Endothelial cell of umbilical vein (primary cell): Measurements from ENCODE around the gene LRRC56. TPM values are rescaled to one million over a fixed set of nuclear protein-coding genes. Genes with fewer than 3 reads are reported as not detected.

Experiments used
- BruUV-seq: library from RNA; stranded (reverse); fragments of 400-500 nt; replicated peaks from 2 replicates; lab custom pipeline; 2021; lab: Mats Ljungman, UMichigan
- CTCF ChIA-PET: fragments of 300-600, 350-600 bp; sonication (Branson Sonifier 250); formaldehyde crosslinking; loops from one replicate; lab custom pipeline; 2021; ENCODE audit warnings: antibody characterized with exemption, inconsistent platforms; lab: Charles Lee
- POLR2A ChIA-PET: fragments of 300-600, 350-600 bp; sonication (Branson Sonifier 250); formaldehyde crosslinking; loops from one replicate; lab custom pipeline; 2021; ENCODE audit warnings: antibody characterized with exemption, inconsistent platforms; lab: Charles Lee
- DNase-seq: peaks from one replicate; pipeline ENCODE4 v3.0.0-alpha.2; 2011; ENCODE audit warnings: low read depth, low spot score
- FAIRE-seq: peaks from 2 replicates; lab custom pipeline; 2011; peaks lifted over from hg19 to GRCh38; lab: Jason Lieb, UNC
- H2AFZ ChIP-seq: 2 replicates; pipeline ENCODE4 v1.6.0; 2012; ENCODE audit warnings: low read depth, low read length, control low read depth, inconsistent platforms
- H3K27ac ChIP-seq: 2 replicates; pipeline ENCODE4 v1.5.1; 2011; ENCODE audit warnings: low read depth, mild to moderate bottlenecking, control low read depth, low read length, moderate library complexity; ENCODE audit not compliant: insufficient read depth
- H3K27me3 ChIP-seq, 2 experiments: 2 replicates each; pipeline versions ENCODE4 v1.6.0 to v1.6.1; 2011; ENCODE audit warnings: low read length in 2 of 2, mixed read lengths in 1 of 2; ENCODE audit not compliant: control insufficient read depth in 2 of 2, insufficient read depth in 2 of 2
- H3K36me3 ChIP-seq, 2 experiments: 2 replicates in 1 of 2; 3 replicates in 1 of 2; pipeline ENCODE4 v1.5.1; 2011; ENCODE audit warnings: low read length in 2 of 2, mild to moderate bottlenecking in 1 of 2, moderate library complexity in 1 of 2; ENCODE audit not compliant: control insufficient read depth in 2 of 2, insufficient read depth in 2 of 2; ENCODE audit errors: extremely low read depth in 1 of 2
- H3K4me1 ChIP-seq: 3 replicates; pipeline ENCODE4 v1.5.1; 2011; ENCODE audit warnings: mild to moderate bottlenecking, low read length; ENCODE audit not compliant: control insufficient read depth, insufficient read depth; ENCODE audit errors: extremely low read depth
- H3K4me2 ChIP-seq: 2 replicates; pipeline ENCODE4 v1.6.1; 2011; ENCODE audit warnings: low read length, control low read depth, mixed read lengths; ENCODE audit not compliant: insufficient read depth
- H3K4me3 ChIP-seq, 3 experiments: fragments of 200-600 bp in 1 of 3; sonication (generic), shearing (Covaris generic) in 1 of 3; replicated peaks in 1 of 3; 2 replicates each; pipeline ENCODE4 v1.5.1; 2011 to 2016; ENCODE audit warnings: control low read depth in 3 of 3, low read length in 3 of 3, mild to moderate bottlenecking in 2 of 3, inconsistent platforms in 1 of 3, low read depth in 1 of 3, moderate library complexity in 1 of 3; ENCODE audit not compliant: insufficient read depth in 1 of 3
- H3K79me2 ChIP-seq: 2 replicates; pipeline ENCODE4 v1.6.0; 2012; ENCODE audit warnings: low read length, inconsistent platforms; ENCODE audit not compliant: control insufficient read depth, insufficient read depth
- H3K9ac ChIP-seq: replicated peaks from 2 replicates; pipeline ENCODE3; 2011; ENCODE audit warnings: low read length, control low read depth; ENCODE audit not compliant: insufficient read depth; ENCODE audit errors: extremely low read depth
- H3K9me1 ChIP-seq: replicated peaks from 3 replicates; pipeline ENCODE4 v1.6.0; 2011; ENCODE audit warnings: mild to moderate bottlenecking, low read length; ENCODE audit not compliant: control insufficient read depth, insufficient read depth; ENCODE audit errors: extremely low read depth
- H3K9me3 ChIP-seq: replicated peaks from 2 replicates; pipeline ENCODE4 v1.5.1; 2012; ENCODE audit warnings: low read length, inconsistent platforms; ENCODE audit not compliant: control insufficient read depth, insufficient read depth
- H4K20me1 ChIP-seq: replicated peaks from 2 replicates; pipeline ENCODE3; 2011; ENCODE audit warnings: mild to moderate bottlenecking, low read length; ENCODE audit not compliant: control insufficient read depth, insufficient read depth; ENCODE audit errors: extremely low read depth
- FOS ChIP-seq: IDR thresholded peaks from 2 replicates; pipeline ENCODE4 v1.6.1; 2011; ENCODE audit warnings: mild to moderate bottlenecking, low read length, moderate library complexity, borderline replicate concordance; ENCODE audit not compliant: insufficient read depth
- GATA2 ChIP-seq: IDR thresholded peaks from 2 replicates; pipeline ENCODE4 v1.7.0; 2011; ENCODE audit warnings: low read depth, mild to moderate bottlenecking, moderate library complexity, mixed read lengths, low read length; ENCODE audit not compliant: insufficient read length, insufficient read depth
- JUN ChIP-seq: IDR thresholded peaks from 2 replicates; pipeline ENCODE4 v1.6.1; 2011; ENCODE audit warnings: borderline replicate concordance, low read depth; ENCODE audit not compliant: insufficient read length, insufficient read depth
- MAX ChIP-seq: IDR thresholded peaks from 2 replicates; pipeline ENCODE4 v1.6.1; 2011; ENCODE audit not compliant: insufficient read depth, insufficient read length
- MYC ChIP-seq: IDR thresholded peaks from one replicate; pipeline ENCODE4 v1.6.1; 2011; ENCODE audit warnings: mild to moderate bottlenecking, low read depth, low read length
- POLR2A ChIP-seq: IDR thresholded peaks from 2 replicates; pipeline ENCODE4 v1.6.1; 2012; ENCODE audit warnings: low read depth, mild to moderate bottlenecking, control low read depth, low read length
- POLR2AphosphoS5 ChIP-seq: IDR thresholded peaks from 2 replicates; pipeline ENCODE4 v1.6.1; 2012; ENCODE audit warnings: low read depth, mild to moderate bottlenecking, control low read depth, low read length, moderate library complexity; ENCODE audit not compliant: insufficient read depth
- dilution Hi-C: fragments of 300-500 bp; cut with MboI; formaldehyde crosslinking; loops from one replicate; pipeline ENCODE4 v1.15.0; 2019; ENCODE audit warnings: low sequenced_read_pairs; ENCODE audit not compliant: extremely low pct_ligation_motif_present
- intact Hi-C: fragments of 100-400 bp; cut with micrococcal nuclease; formaldehyde crosslinking; loops from one replicate; pipeline ENCODE4 v1.10.0; 2022
- polyA plus RNA-seq, 4 experiments: library from polyadenylated mRNA; depleted of rRNA in 3 of 4; stranded (reverse) in 3 of 4; unstranded in 1 of 4; fragments of >200 nt; gene quantifications; 2 replicates each; pipeline versions ENCODE4 v1.2.1 to v1.2.3, GENCODE V29; 2011 to 2012; ENCODE audit warnings: missing spikeins in 1 of 4
- total RNA-seq: library from RNA; stranded (reverse); gene quantifications from 2 replicates; pipeline ENCODE4 v1.2.3, GENCODE V29; 2021
- TF ChIP-seq, protein P1 (sequence below), 2 donors: IDR thresholded peaks; 1 replicate in 1 of 2; 2 replicates in 1 of 2; pipeline ENCODE4 v1.5.1; 2011; ENCODE audit warnings: low read length in 2 of 2, mild to moderate bottlenecking in 2 of 2, moderate library complexity in 2 of 2, control low read depth in 1 of 2, inconsistent platforms in 1 of 2, low read depth in 1 of 2; ENCODE audit not compliant: insufficient read depth in 1 of 2; ENCODE audit errors: extremely low read depth in 1 of 2

LRRC56 gene
- total and polyA plus RNA-seq, 2 donors (not counting 3 experiments of a cell fraction or from before 2014, with no cell fraction given), result 0.47 to 0.55 TPM

DNA sequence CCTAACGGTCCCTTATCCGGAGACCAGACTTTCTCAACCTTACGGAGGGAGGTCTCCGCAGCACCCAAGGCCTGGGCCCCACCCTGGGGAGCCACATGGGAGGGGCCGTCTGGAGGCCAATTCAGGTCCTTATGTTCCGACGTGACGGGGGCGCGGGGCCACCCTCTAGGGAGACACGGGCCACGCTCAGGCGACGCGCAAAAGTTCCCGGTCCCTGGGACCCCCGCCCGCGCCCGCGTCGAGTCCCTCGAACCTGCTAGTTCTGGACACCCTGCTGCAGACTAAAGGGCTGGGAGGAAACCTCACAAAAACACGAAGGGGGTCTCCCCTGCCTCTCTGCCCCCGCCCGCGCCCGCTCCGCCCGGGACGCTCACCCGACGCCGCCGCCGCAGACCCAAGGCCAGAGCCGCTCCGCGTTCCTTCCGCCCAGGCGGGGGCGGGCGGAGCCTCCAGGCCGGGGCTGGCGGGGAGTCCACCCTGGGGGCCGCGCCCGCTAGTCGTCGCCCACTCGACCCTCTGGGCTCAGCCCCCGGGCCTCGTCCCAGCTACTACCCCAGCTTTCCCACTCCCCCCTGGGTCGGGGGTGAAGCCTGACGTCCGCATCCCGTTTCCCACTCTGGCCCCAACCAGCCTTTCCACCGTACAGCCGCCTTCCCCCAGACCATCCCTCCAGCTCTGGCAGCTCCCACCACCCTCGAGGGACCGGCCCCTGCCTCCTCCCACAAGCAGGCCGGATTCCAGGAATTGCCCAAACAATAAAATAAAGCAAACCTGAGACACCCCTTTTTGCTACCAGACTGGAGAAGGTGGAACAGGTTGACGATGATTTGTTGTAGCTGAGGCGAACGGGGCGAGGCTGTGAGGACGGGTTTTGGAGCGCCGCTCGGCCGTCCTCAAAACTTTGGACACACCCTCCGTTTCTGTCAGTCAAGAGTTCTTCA lies 33.0 kb upstream of the LRRC56 start:
- no peaks in the 10 kb centered on the region for H4K20me1 ChIP-seq
- peak overlapping the region; percentile 81 for H2AFZ ChIP-seq
- FAIRE-seq (peak; percentile 83), DNase-seq (peak; percentile 65)
- H3K9ac ChIP-seq, result peak overlapping the region; percentile 70
- intact Hi-C loops, result no loop called here
- H3K4me1 ChIP-seq, result peaks cover 24% of the 10 kb centered on the region
- BruUV-seq, result no TSS peak
- CTCF ChIA-PET, result interaction anchor here (0.8 to 1.3 kb wide), 3 partner anchors 54 to 64 kb away, joined by 3 read pairs; partner anchors contain the start of gene PTDSS2
- peak overlapping the region; percentile 89 for H3K4me2 ChIP-seq
- H3K27me3 ChIP-seq, result no peaks in the 10 kb centered on the region
- H3K36me3 ChIP-seq, result peaks cover 3 to 20% of the 10 kb centered on the region in 2 experiments
- POLR2A ChIA-PET, result interaction anchor here (0.7 kb wide), 1 partner anchor 170 kb away, joined by 3 read pairs; no protein-coding TSS in a partner anchor
- TF ChIP-seq POLR2AphosphoS5 (peak; percentile 37), POLR2A (peak; percentile 74), FOS (no peak)
- no peaks in the 10 kb centered on the region for H3K9me3 ChIP-seq
- peak overlapping the region; percentile 50 to 64 (median 64) for H3K4me3 ChIP-seq
- H3K79me2 ChIP-seq, result peaks cover 20% of the 10 kb centered on the region
- dilution Hi-C loops, result no loop called here
- peak overlapping the region; percentile 48 for H3K27ac ChIP-seq
- H3K9me1 ChIP-seq, result no peaks in the 10 kb centered on the region

DNA sequence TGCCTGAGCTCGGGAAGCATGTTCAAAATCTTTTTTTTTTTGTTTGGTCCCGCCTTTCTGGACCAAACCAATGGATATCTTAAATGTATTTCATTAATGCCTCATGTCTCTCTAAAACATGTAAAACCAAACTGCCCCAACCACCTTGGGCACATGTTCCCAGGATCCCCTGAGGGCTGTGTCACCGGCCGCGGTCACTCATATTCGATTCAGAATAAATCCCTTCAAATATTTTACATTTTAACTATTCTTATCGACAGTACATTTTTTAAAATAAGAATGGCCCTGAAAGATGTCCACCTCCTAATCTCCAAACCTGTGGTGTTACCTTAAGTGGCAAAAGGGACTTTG lies 32.4 kb upstream of the LRRC56 start:
- CTCF ChIA-PET, result interaction anchor here (0.8 to 1.3 kb wide), 3 partner anchors 55 to 65 kb away, joined by 3 read pairs; partner anchors contain the start of gene PTDSS2
- no peaks in the 10 kb centered on the region for H4K20me1 ChIP-seq
- H3K27ac ChIP-seq, result peak overlapping the region; percentile 48
- dilution Hi-C loops (no loop called here), intact Hi-C loops (no loop called here)
- H3K4me3 ChIP-seq, result peak overlapping the region; percentile 50 to 64 (median 64)
- H2AFZ ChIP-seq, result peak overlapping the region; percentile 81
- no peaks in the 10 kb centered on the region for H3K9me3 ChIP-seq
- no peaks in the 10 kb centered on the region for H3K27me3 ChIP-seq
- no peaks in the 10 kb centered on the region for H3K9me1 ChIP-seq
- H3K79me2 ChIP-seq, result peaks cover 20% of the 10 kb centered on the region
- peaks cover 24% of the 10 kb centered on the region for H3K4me1 ChIP-seq
- no peak for TF ChIP-seq JUN
- no peak for TF ChIP-seq POLR2A
- TF ChIP-seq, protein P1, sequence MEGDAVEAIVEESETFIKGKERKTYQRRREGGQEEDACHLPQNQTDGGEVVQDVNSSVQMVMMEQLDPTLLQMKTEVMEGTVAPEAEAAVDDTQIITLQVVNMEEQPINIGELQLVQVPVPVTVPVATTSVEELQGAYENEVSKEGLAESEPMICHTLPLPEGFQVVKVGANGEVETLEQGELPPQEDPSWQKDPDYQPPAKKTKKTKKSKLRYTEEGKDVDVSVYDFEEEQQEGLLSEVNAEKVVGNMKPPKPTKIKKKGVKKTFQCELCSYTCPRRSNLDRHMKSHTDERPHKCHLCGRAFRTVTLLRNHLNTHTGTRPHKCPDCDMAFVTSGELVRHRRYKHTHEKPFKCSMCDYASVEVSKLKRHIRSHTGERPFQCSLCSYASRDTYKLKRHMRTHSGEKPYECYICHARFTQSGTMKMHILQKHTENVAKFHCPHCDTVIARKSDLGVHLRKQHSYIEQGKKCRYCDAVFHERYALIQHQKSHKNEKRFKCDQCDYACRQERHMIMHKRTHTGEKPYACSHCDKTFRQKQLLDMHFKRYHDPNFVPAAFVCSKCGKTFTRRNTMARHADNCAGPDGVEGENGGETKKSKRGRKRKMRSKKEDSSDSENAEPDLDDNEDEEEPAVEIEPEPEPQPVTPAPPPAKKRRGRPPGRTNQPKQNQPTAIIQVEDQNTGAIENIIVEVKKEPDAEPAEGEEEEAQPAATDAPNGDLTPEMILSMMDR (IDR thresholded peaks at IDR 0.05; ENCODE audit: extremely low read depth in 1 of 2, insufficient read depth in 1 of 2, low read depth in 1 of 2, low read length in 2 of 2), result no peak
- TF ChIP-seq MAX, result no peak
- no peak for TF ChIP-seq MYC
- no peak for TF ChIP-seq POLR2AphosphoS5
- no peak for TF ChIP-seq GATA2
- TF ChIP-seq FOS, result no peak
- no TSS peak for BruUV-seq
- DNase-seq (no peak), FAIRE-seq (no peak)
- POLR2A ChIA-PET, result interaction anchor here (0.7 kb wide), 1 partner anchor 170 kb away, joined by 3 read pairs; no protein-coding TSS in a partner anchor
- peak overlapping the region; percentile 89 for H3K4me2 ChIP-seq
- peaks cover under 1 to 14% of the 10 kb centered on the region in 2 experiments for H3K36me3 ChIP-seq
- H3K9ac ChIP-seq, result peak overlapping the region; percentile 70
